ENCODE results near the gene TFPI.

GRCh38 chr2:187519419-187520120, 34.7 kb downstream of the TFPI start:
- TF ChIP-seq JUN (CRISPR knock-in tag; IDR thresholded peaks at IDR 0.05) (no peak), CTCF (IDR thresholded peaks at IDR 0.05) (no peak), ETV6 (CRISPR knock-in tag; IDR thresholded peaks at IDR 0.05) (no peak), PRDM15 (CRISPR knock-in tag; IDR thresholded peaks at IDR 0.05) (no peak), FOXP1 (CRISPR knock-in tag; IDR thresholded peaks at IDR 0.05; ENCODE audit: borderline replicate concordance) (no peak; the same call in 1 of the 2 replicates), MAX (CRISPR knock-in tag; IDR thresholded peaks at IDR 0.05) (no peak), CREM (CRISPR knock-in tag; IDR thresholded peaks at IDR 0.05) (no peak), MYBL2 (CRISPR knock-in tag; IDR thresholded peaks at IDR 0.05) (no peak), ZNF416 (CRISPR knock-in tag; IDR thresholded peaks at IDR 0.05) (no peak), GRHL2 (CRISPR knock-in tag; IDR thresholded peaks at IDR 0.05; ENCODE audit: insufficient replicate concordance, severe bottlenecking) (no peak)
